ENCODE results near the gene GPC5.
"Not testable (repeated sequence)": the region's sequence is repeated elsewhere in the genome, so short reads cannot be mapped to it uniquely, and the experiment has no call there.

Gene GPC5

GRCh38 chr13:91778123-91778522 lies 379.7 kb downstream of the GPC5 start:
- peaks cover 10% of the 10 kb centered on the region; the same call in 1 of the 2 replicates for H3K4me1 ChIP-seq (ENCODE audit: low read length)
- peak overlapping the region; percentile 43; the same call in 1 of the 2 replicates for H2AFZ ChIP-seq (ENCODE audit: low read depth, low read length)
- H3K9ac ChIP-seq (ENCODE audit: low read length) = 0 out of 2 replicates have a peak overlapping the region, but pooled peaks have one; percentile 7
- peak overlapping the region; percentile 60 for H3K4me3 ChIP-seq (ENCODE audit: low read length)
- H3K9me3 ChIP-seq (ENCODE audit: insufficient read depth, low read length) = no peaks in the 10 kb centered on the region
- no peak overlapping the region for H3K27ac ChIP-seq (ENCODE audit: low read length)
- H3K79me2 ChIP-seq (ENCODE audit: low read length) = no peaks in the 10 kb centered on the region
- no peaks in the 10 kb centered on the region for H3K36me3 ChIP-seq (replicated peaks; ENCODE audit: low read depth, low read length)
- H3K27me3 ChIP-seq (ENCODE audit: low read depth, low read length) = 0 out of 2 replicates have a peak, but pooled peaks cover 6% of the 10 kb centered on the region
- peak overlapping the region; percentile 57 for H3K4me2 ChIP-seq (ENCODE audit: low read length)
- no peak for TF ChIP-seq EZH2phosphoT487 (IDR thresholded peaks at IDR 0.05; ENCODE audit: low read depth)
- TF ChIP-seq CTCF (IDR thresholded peaks at IDR 0.05; ENCODE audit: low read depth, low read length) = no peak
- no peaks in the 10 kb centered on the region for H4K20me1 ChIP-seq (ENCODE audit: insufficient read depth, low read length)

GRCh38 chr13:91781982-91782691 lies 383.7 kb downstream of the GPC5 start:
- not testable (repeated sequence) for H3K27ac ChIP-seq (ENCODE audit: low read length); H3K79me2 ChIP-seq (ENCODE audit: low read length); H3K36me3 ChIP-seq (replicated peaks; ENCODE audit: low read depth, low read length); H3K9ac ChIP-seq (ENCODE audit: low read length); H3K9me3 ChIP-seq (ENCODE audit: insufficient read depth, low read length); H4K20me1 ChIP-seq (ENCODE audit: insufficient read depth, low read length); H2AFZ ChIP-seq (ENCODE audit: low read depth, low read length)
- H3K4me2 ChIP-seq (ENCODE audit: low read length) = peak overlapping the region; percentile 28
- peak overlapping the region; percentile 34; the same call in 1 of the 2 replicates for H3K4me3 ChIP-seq (ENCODE audit: low read length)
- peak; percentile 74 for TF ChIP-seq CTCF (IDR thresholded peaks at IDR 0.05; ENCODE audit: low read depth, low read length)
- peaks cover 24% of the 10 kb centered on the region for H3K27me3 ChIP-seq (ENCODE audit: low read depth, low read length)
- peaks cover 26% of the 10 kb centered on the region for H3K4me1 ChIP-seq (ENCODE audit: low read length)

GRCh38 chr13:91785431-91786119 lies 387.2 kb downstream of the GPC5 start:
- Histone ChIP-seq H3K79me2 (ENCODE audit: low read length) (no peaks in the 10 kb centered on the region), H3K9me3 (ENCODE audit: insufficient read depth, low read length) (no peaks in the 10 kb centered on the region), H3K4me2 (ENCODE audit: low read length) (peak overlapping the region; percentile 82), H2AFZ (ENCODE audit: low read depth, low read length) (no peak overlapping the region), H3K9ac (ENCODE audit: low read length) (no peak overlapping the region), H4K20me1 (ENCODE audit: insufficient read depth, low read length) (no peaks in the 10 kb centered on the region), H3K4me1 (ENCODE audit: low read length) (peaks cover 16% of the 10 kb centered on the region), H3K36me3 (replicated peaks; ENCODE audit: low read depth, low read length) (no peaks in the 10 kb centered on the region), H3K27ac (ENCODE audit: low read length) (no peak overlapping the region), H3K4me3 (ENCODE audit: low read length) (peak overlapping the region; percentile 58), H3K27me3 (ENCODE audit: low read depth, low read length) (peaks cover 24% of the 10 kb centered on the region)
- TF ChIP-seq EZH2phosphoT487 (IDR thresholded peaks at IDR 0.05; ENCODE audit: low read depth) (no peak), CTCF (IDR thresholded peaks at IDR 0.05; ENCODE audit: low read depth, low read length) (no peak)

- 0 out of 2 replicates have a peak, but pooled peaks cover 3% of the 10 kb centered on the region for H3K9me3 ChIP-seq (ENCODE audit: insufficient read depth, low read length)
- H3K27me3 ChIP-seq (ENCODE audit: low read depth, low read length) = no peaks in the 10 kb centered on the region
- no peaks in the 10 kb centered on the region for H4K20me1 ChIP-seq (ENCODE audit: insufficient read depth, low read length)
- TF ChIP-seq CTCF (IDR thresholded peaks at IDR 0.05; ENCODE audit: low read depth, low read length) (no peak), EZH2phosphoT487 (IDR thresholded peaks at IDR 0.05; ENCODE audit: low read depth) (no peak)
- H2AFZ ChIP-seq (ENCODE audit: low read depth, low read length) = no peak overlapping the region
- no peak overlapping the region for H3K9ac ChIP-seq (ENCODE audit: low read length)
- H3K4me3 ChIP-seq (ENCODE audit: low read length) = no peak overlapping the region
- H3K4me2 ChIP-seq (ENCODE audit: low read length) = no peak overlapping the region
- H3K27ac ChIP-seq (ENCODE audit: low read length) = no peak overlapping the region
- no peaks in the 10 kb centered on the region for H3K4me1 ChIP-seq (ENCODE audit: low read length)
- H3K79me2 ChIP-seq (ENCODE audit: low read length) = no peaks in the 10 kb centered on the region
- no peaks in the 10 kb centered on the region for H3K36me3 ChIP-seq (replicated peaks; ENCODE audit: low read depth, low read length)
Measured at GRCh38 chr13:91792054-91792453, 393.6 kb downstream of the GPC5 start.

Measured in OCI-LY3 (cell line).